Measurements from ENCODE around the gene RRP15. TPM values are rescaled to one million over a fixed set of nuclear protein-coding genes. Genes with fewer than 3 reads are reported as not detected.
A peak's percentile ranks its signal among the peaks of the same experiment; 100 is the strongest.

The RRP15 gene
- total and polyA plus RNA-seq, 11 donors = 4.1 to 25.3 (median 17.6) TPM

DNA sequence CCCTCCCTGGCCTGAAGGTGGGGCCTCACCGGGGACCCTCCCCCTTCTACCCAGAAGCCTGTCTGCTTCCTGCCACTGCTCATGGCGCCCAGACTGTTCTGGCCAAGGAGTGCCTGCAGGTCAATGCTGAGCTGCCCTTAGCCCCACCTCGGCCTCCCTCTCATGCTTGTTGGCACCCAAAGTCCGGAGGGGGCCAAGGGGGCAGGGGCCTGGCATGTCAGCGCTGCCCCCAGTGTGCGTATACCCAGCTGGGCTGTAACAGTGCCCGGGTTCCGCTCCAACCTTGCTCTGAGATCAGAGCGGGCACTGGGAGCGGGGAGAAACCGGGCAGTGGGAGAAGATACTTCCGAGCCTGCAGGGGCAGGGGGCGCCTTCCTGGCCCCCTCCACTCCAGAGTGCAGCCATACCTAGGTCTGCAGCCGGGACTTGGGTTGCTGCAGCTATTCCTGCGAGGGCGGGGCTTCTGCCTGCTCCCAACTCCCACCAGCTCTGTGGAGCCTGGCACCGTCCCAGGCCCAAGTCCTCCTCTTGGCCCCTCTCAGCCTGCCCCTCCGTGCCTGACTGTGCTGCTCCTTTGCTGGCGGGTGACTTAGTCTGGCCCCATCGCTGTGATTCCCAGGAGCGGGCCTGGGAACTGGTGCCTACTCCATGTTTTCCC, 38.6 kb downstream of the RRP15 start:
- no peak overlapping the region for H3K4me3 ChIP-seq
- no peak overlapping the region for H3K27ac ChIP-seq
- no peaks in the 10 kb centered on the region for H3K27me3 ChIP-seq
- no peaks in the 10 kb centered on the region for H3K9me3 ChIP-seq
- peak in 1 of 5 donors; percentile 59 for DNase-seq
- no peak for TF ChIP-seq CTCF (IDR thresholded peaks at IDR 0.05)
- TF ChIP-seq POLR2A (IDR thresholded peaks at IDR 0.05) = no peak
- peaks cover 0 to 29% (median 16%) of the 10 kb centered on the region in 9 donors for H3K36me3 ChIP-seq
- 93 to 96% (median 95%) methylated on average over 13 to 21 of the region's 21 CpGs for WGBS, 4 donors
- no peaks in the 10 kb centered on the region for H3K4me1 ChIP-seq
- ATAC-seq = peak in 2 of 4 donors; percentile 11 to 49
- intact Hi-C loops (cut with DNase I) = loop anchor here in 4 of 10 donors (10.0 kb wide), 3 partner anchors 1091 to 1491 kb away; no protein-coding TSS in a partner anchor

DNA sequence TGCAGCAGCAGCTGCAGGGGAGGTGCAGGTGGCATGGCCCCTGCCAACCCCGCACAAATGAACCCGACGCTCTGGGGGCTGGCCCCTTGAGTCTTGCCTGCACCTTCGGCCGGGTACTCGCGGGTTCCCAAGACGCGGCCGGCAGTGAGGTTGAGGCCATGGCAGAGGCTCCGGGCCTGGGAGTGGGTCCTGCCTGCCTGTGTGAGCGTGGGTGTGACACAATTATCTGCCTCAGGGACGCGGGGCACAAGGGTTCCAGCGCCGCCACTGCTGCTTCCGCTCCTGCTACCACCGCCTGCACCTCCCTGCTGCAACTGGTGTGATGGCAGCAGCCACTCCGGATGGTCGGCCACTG, 39.1 kb downstream of the RRP15 start:
- 95 to 98% (median 96%) methylated on average over 18 to 20 of the region's 20 CpGs for WGBS, 4 donors
- Histone ChIP-seq H3K9me3 (no peaks in the 10 kb centered on the region), H3K27ac (no peak overlapping the region), H3K4me3 (no peak overlapping the region), H3K27me3 (no peaks in the 10 kb centered on the region), H3K36me3 (peaks cover 0 to 29% (median 16%) of the 10 kb centered on the region in 9 donors), H3K4me1 (no peaks in the 10 kb centered on the region)
- no peak for TF ChIP-seq CTCF (IDR thresholded peaks at IDR 0.05)
- no peak for TF ChIP-seq POLR2A (IDR thresholded peaks at IDR 0.05)
- intact Hi-C loops (cut with DNase I) = loop anchor here in 4 of 10 donors (10.0 kb wide), 3 partner anchors 1091 to 1491 kb away; no protein-coding TSS in a partner anchor
- DNase-seq (peak in 1 of 5 donors; percentile 58), ATAC-seq (peak in 1 of 4 donors; percentile 36)

DNA sequence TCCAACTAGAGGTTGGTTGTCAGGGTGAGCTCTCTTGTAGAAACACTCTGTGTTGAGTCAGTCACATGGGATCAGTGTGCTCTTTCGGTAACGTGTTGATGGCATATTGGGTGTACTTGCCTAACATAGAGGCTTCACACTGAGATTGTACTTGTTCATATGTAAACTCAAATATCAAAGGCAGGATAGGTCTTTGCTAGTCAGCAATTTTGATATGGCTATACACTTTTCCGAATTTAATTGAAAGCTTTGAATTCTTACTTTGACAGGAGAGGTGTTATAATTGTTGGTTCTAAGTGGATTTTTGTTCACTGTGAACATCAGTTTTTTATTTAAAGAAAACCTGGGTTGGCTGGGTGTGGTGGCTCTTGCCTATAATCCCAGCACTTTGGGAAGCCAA, 43.7 kb downstream of the RRP15 start:
- Histone ChIP-seq H3K4me3 (no peak overlapping the region), H3K4me1 (peaks cover 0 to 4% (median 0%) of the 10 kb centered on the region in 12 donors), H3K27ac (no peak overlapping the region), H3K9me3 (no peaks in the 10 kb centered on the region), H3K36me3 (peaks cover 0 to 26% (median 6%) of the 10 kb centered on the region in 9 donors), H3K27me3 (no peaks in the 10 kb centered on the region)
- ATAC-seq = no peak
- TF ChIP-seq POLR2A (IDR thresholded peaks at IDR 0.05) (no peak), CTCF (IDR thresholded peaks at IDR 0.05) (no peak)
- DNase-seq = no peak
- 75 to 81% (median 78%) methylated on average over 3 of the region's 3 CpGs for WGBS, 4 donors
- intact Hi-C loops (cut with DNase I) = loop anchor here in 6 of 10 donors (2.0 to 10.0 kb wide), 8 partner anchors 1086 to 1486 kb away; no protein-coding TSS in a partner anchor

GRCh38 chr1:218330043-218330623, 45.0 kb downstream of the RRP15 start:
- ATAC-seq = peak in 3 of 4 donors; percentile 37 to 56 (median 55)
- no peak overlapping the region for H3K27ac ChIP-seq
- no peaks in the 10 kb centered on the region for H3K9me3 ChIP-seq
- H3K4me3 ChIP-seq = no peak overlapping the region
- peaks cover 0 to 4% (median 0%) of the 10 kb centered on the region in 12 donors for H3K4me1 ChIP-seq
- peaks cover 0 to 15% (median 0%) of the 10 kb centered on the region in 9 donors for H3K36me3 ChIP-seq
- no peak for TF ChIP-seq POLR2A (IDR thresholded peaks at IDR 0.05)
- TF ChIP-seq CTCF (IDR thresholded peaks at IDR 0.05) = peak; percentile 59 to 79 (median 70)
- H3K27me3 ChIP-seq = no peaks in the 10 kb centered on the region
- WGBS, 4 donors = 24 to 32% (median 26%) methylated on average over 4 of the region's 4 CpGs
- DNase-seq = no peak
- intact Hi-C loops (cut with DNase I) = loop anchor here in 9 of 10 donors (2.0 to 10.0 kb wide), 15 partner anchors 195 to 1487 kb away; no protein-coding TSS in a partner anchor
